ENCODE measurements around the gene TKT.

- TF ChIP-seq CTCF (IDR thresholded peaks at IDR 0.05) = no peak
- TF ChIP-seq POLR2A (IDR thresholded peaks at IDR 0.05) = no peak
Measured at GRCh38 chr3:53187430-53187829, 68.4 kb downstream of the TKT start.

All from upper lobe of left lung (tissue), 4 donors.